Left ventricle myocardium inferior (tissue), 1 donor: ENCODE measurements around the gene PPP2R5B. TPM values are rescaled to one million over a fixed set of nuclear protein-coding genes. Genes with fewer than 3 reads are reported as not detected.
A peak's percentile ranks its signal among the peaks of the same experiment; 100 is the strongest.

ENCODE experiments used
- DNase-seq: peaks from one replicate; pipeline ENCODE4 v3.0.0-alpha.2; 2020
- H3K27ac ChIP-seq: fragments of 200-600 bp; replicated peaks from 2 replicates; pipeline ENCODE4 v1.8.0; 2021
- H3K27me3 ChIP-seq: fragments of 200-600 bp; 2 replicates; pipeline ENCODE4 v1.8.0; 2021; ENCODE audit warnings: low read depth
- H3K36me3 ChIP-seq: fragments of 200-600 bp; 2 replicates; pipeline ENCODE4 v1.8.0; 2021
- H3K4me1 ChIP-seq: fragments of 200-600 bp; 2 replicates; pipeline ENCODE4 v1.8.0; 2021
- H3K4me3 ChIP-seq: fragments of 200-600 bp; 2 replicates; pipeline ENCODE4 v1.8.0; 2021; ENCODE audit warnings: mild to moderate bottlenecking, moderate library complexity
- H3K9me3 ChIP-seq: fragments of 200-600 bp; replicated peaks from 2 replicates; pipeline ENCODE4 v1.8.0; 2021
- intact Hi-C: fragments of 100-400 bp; cut with micrococcal nuclease; formaldehyde crosslinking; loops from one replicate; pipeline ENCODE4 v1.11.0; 2022
- total RNA-seq: library from RNA; stranded (reverse); fragmentation: NEBNext Ultra II Directional; extraction: Animal tissue kit (Norgen Biotek cat#: 25700); gene quantifications from one replicate; pipeline ENCODE4 v1.2.1, GENCODE V29; 2021
- TF ChIP-seq, protein P1 (sequence below): fragments of 200-600 bp; IDR thresholded peaks from 2 replicates; pipeline ENCODE4 v1.8.0; 2021; ENCODE audit warnings: antibody characterized with exemption, mild to moderate bottlenecking, borderline replicate concordance
- donor health status: DM: no; HTN: yes; CAD: no; lungs with severe emphysema.

Gene PPP2R5B
- total RNA-seq, 1 donor from 2014 or later = 22.5 TPM

DNA sequence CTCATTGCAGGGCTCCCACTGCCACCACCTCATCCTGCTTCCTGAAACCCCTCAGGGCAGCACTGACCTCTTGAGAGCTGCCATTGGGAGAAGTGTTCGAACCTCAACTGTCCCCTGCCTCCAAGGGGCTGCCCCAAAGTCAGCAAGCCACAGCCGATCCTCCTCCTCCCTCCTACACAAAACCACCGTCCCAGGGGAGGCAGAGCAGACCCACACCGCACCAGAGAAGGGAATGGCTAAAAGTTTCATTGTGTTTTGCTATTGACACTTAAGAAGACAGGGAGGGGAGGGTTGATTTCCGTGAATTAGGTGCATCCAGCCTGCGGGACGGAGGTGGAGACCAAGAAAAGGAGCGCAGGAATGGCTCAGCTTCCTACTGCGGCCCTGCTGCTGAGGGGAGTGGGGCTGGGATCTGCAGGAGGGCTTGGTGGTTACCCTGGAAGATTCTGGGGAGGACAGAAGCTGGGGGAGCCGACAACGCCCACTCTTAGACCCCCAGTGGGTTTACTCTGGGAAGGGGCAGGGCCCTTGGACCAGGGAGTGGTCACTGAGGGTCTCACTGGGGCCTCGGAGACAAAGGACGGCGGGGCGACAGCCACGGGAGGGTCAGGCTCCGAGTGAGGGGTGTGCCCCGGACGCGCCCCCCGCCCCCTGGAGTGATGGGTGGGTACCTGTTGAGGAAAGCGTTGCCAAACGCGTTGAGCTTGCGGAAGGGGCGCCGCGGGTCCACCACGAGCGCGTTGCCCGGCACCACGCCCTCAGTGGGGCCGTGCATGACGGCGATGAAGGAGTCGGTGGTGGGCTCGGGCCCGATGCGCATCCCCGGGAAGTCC lies 46.9 kb upstream of the PPP2R5B start:
- TF ChIP-seq, protein P1, sequence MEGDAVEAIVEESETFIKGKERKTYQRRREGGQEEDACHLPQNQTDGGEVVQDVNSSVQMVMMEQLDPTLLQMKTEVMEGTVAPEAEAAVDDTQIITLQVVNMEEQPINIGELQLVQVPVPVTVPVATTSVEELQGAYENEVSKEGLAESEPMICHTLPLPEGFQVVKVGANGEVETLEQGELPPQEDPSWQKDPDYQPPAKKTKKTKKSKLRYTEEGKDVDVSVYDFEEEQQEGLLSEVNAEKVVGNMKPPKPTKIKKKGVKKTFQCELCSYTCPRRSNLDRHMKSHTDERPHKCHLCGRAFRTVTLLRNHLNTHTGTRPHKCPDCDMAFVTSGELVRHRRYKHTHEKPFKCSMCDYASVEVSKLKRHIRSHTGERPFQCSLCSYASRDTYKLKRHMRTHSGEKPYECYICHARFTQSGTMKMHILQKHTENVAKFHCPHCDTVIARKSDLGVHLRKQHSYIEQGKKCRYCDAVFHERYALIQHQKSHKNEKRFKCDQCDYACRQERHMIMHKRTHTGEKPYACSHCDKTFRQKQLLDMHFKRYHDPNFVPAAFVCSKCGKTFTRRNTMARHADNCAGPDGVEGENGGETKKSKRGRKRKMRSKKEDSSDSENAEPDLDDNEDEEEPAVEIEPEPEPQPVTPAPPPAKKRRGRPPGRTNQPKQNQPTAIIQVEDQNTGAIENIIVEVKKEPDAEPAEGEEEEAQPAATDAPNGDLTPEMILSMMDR = no peak
- intact Hi-C loops = no loop called here

DNA sequence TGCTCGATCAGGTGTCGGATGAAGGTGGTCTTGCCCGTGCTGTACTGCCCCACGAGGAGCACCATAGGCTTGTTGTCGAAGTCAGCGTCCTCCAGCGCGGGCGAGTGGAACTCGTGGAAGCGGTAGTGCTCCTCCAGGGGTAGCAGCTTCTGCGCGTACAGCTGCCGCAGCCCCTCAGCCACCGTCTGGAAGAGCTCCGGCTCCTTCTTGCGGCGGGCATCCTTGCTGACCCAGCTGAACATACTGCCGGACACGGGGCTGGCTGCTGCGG lies 46.3 kb upstream of the PPP2R5B start:
- H3K9me3 ChIP-seq = no peaks in the 10 kb centered on the region
- DNase-seq = no peak
- H3K4me3 ChIP-seq = peak overlapping the region; percentile 94
- intact Hi-C loops = no loop called here
- peak overlapping the region; percentile 94 for H3K27ac ChIP-seq
- H3K4me1 ChIP-seq = peaks cover 79% of the 10 kb centered on the region
- no peaks in the 10 kb centered on the region for H3K27me3 ChIP-seq
- peaks cover 17% of the 10 kb centered on the region for H3K36me3 ChIP-seq
- TF ChIP-seq, protein P1 = no peak

More for the DNA sequence above, 46.9 kb upstream of the PPP2R5B start:
- no peaks in the 10 kb centered on the region for H3K9me3 ChIP-seq
- peaks cover 22% of the 10 kb centered on the region for H3K36me3 ChIP-seq
- H3K27me3 ChIP-seq = no peaks in the 10 kb centered on the region
- no peak for DNase-seq
- H3K4me1 ChIP-seq = peaks cover 84% of the 10 kb centered on the region
- peak overlapping the region; percentile 94 for H3K4me3 ChIP-seq
- H3K27ac ChIP-seq = peak overlapping the region; percentile 94

DNA sequence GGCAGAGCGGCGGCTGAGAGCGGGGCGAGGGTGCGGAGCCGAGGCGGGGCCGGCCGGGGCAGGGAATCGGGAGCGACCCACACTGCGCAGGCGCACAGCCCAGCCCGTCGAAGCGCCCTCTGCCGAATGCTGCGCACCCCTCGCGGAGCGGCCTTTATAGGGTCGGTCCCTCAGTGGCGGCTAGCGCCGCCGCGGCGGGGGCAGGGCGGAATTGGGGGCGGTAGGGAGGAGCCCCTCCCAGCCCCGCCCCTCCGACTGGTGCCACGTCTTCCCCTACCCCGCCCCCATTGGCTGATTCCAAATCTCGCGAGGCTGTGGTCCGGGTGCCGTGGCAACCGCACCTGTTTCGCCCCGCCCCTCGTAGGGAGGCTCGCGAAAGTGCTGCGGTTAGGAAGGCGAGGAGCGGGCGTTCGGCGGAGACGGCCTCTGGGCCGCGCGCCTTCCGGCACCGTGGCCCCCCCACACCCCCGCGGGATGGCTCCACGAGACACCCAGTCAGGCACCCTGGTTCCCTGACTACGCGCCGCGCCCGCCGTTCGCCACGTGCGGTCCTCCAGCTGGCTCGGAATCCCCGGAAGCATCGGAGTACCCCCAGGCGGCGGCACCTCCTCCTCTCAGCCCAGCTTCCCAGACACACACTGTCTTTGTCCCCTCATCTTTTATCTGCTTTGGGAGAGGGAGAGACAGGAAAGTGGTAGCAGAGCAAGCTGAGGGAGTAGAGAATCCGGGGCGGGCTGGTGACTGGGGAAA lies 45.8 kb upstream of the PPP2R5B start, which contains the start of gene EHD1:
TSS of gene EHD1 (minus strand) at position 128 of the 750 bp plus-strand sequence. CDS start 157 bp downstream, outside the sequence.
- intact Hi-C loops = no loop called here
- peak; percentile 99 for DNase-seq
- peak within 1 kb of the TSS; percentile 94 for H3K27ac ChIP-seq
- peaks cover 12% of the 10 kb centered on the region for H3K36me3 ChIP-seq
- H3K4me3 ChIP-seq = peak within 1 kb of the TSS; percentile 94
- H3K27me3 ChIP-seq = no peaks in the 10 kb centered on the region
- TF ChIP-seq, protein P1 = peak; percentile 61
- no peaks in the 10 kb centered on the region for H3K9me3 ChIP-seq
- H3K4me1 ChIP-seq = peaks cover 74% of the 10 kb centered on the region

DNA sequence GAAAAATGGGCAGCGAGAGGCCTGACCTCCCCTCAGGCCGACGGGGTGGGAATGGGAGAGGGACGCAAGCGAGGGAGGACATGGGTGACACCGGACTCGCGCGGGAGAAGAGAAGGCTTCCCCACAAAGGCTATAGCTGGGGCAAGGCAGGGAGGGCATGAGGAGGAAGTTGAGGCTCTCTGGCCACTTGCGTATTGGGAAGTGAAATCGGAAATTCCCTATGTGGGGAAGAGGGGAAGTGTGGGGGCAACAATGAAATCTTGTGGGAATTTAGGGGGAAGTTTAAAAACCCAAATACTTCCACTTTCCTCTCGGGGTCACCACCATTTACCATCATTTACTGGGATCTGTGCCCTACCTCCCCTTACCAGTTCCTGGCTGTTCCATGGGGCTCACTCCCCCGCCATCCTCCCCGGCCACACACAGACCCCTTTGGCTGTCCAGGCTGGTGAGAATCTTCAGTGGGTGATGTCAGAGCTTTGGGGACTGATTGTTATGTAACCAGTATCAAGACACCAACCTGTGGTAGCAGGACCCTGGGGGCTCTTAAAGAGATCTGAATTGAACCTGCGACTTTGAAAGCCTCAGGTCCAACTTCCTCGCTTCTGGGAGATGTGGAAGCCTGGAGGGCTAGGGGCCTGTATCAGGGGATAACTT lies 45.1 kb upstream of the PPP2R5B start:
- intact Hi-C loops = no loop called here
- no peak for DNase-seq
- Histone ChIP-seq H3K36me3 (peaks cover 5% of the 10 kb centered on the region), H3K27ac (peak overlapping the region; percentile 94), H3K27me3 (no peaks in the 10 kb centered on the region), H3K4me1 (peaks cover 67% of the 10 kb centered on the region), H3K4me3 (peak overlapping the region; percentile 94), H3K9me3 (no peaks in the 10 kb centered on the region)
- TF ChIP-seq, protein P1 = no peak

DNA sequence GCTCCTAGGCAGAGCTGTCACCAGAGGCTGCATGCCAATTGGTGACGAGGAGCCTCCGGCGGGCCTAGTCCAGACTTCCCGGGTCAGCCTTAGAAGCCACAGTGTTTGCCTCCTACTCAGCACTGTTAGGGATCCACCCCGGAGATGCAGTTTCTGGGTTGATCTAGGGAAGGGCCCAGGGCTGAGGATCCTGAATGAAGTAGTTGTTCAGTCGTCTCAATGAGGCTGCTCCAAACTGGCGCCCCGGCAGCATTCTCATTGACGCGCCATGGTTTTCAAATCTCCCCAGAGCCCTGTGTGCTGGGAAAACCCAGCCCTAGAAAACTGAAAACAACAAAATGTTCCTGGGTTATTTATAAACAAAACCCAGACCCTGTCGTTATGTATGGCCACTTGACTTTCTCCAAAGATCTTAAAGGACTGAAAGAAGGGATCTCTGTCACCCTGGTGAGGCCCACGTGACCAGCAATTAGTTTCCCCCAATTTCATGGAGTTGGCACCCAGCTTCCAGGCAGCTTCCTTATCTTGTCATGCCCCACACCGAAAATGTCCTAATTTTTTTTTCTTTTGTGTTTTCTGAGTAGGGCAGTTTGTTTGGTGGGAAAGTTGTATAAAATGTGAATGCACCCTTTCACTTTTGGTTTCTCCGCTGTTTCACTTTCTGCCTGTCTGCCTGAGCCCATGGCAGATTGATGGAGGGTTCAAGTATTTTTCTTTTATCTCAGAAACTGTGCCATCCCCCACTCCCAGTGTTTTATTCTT lies 44.1 kb upstream of the PPP2R5B start:
- Histone ChIP-seq H3K4me3 (peak overlapping the region; percentile 94), H3K27ac (peak overlapping the region; percentile 94), H3K9me3 (no peaks in the 10 kb centered on the region), H3K27me3 (no peaks in the 10 kb centered on the region), H3K4me1 (peaks cover 56% of the 10 kb centered on the region), H3K36me3 (no peaks in the 10 kb centered on the region)
- peak; percentile 52 for DNase-seq
- intact Hi-C loops = no loop called here
- TF ChIP-seq, protein P1 = no peak
